Mononuclear cell (primary cell): ENCODE data around the gene EARS2. TPM values are rescaled to one million over a fixed set of nuclear protein-coding genes. Genes with fewer than 3 reads are reported as not detected.
"Not testable (repeated sequence)": the region's sequence is repeated elsewhere in the genome, so short reads cannot be mapped to it uniquely, and the experiment has no call there.

ENCODE experiments used
- H3K27me3 ChIP-seq: 2 replicates; pipeline ENCODE4 v1.6.0; 2011; ENCODE audit warnings: low read length, control low read depth; ENCODE audit not compliant: insufficient read depth
- H3K4me1 ChIP-seq: 2 replicates; pipeline ENCODE4 v1.5.1; 2011; ENCODE audit warnings: mild to moderate bottlenecking, low read length, control low read depth; ENCODE audit not compliant: insufficient read depth
- H3K4me3 ChIP-seq: 2 replicates; pipeline ENCODE4 v1.5.1; 2011; ENCODE audit warnings: mild to moderate bottlenecking, low read length, moderate library complexity
- H3K9me3 ChIP-seq: 2 replicates; pipeline ENCODE4 v1.5.1; 2011; ENCODE audit warnings: low read depth, mild to moderate bottlenecking, control low read depth, low read length
- total RNA-seq: library from RNA; depleted of rRNA; stranded (reverse); fragments of >200 nt; gene quantifications from one replicate; pipeline ENCODE4 v1.2.3, GENCODE V29; 2012

The EARS2 gene
- total RNA-seq, 1 donor, result 9.1 TPM

DNA sequence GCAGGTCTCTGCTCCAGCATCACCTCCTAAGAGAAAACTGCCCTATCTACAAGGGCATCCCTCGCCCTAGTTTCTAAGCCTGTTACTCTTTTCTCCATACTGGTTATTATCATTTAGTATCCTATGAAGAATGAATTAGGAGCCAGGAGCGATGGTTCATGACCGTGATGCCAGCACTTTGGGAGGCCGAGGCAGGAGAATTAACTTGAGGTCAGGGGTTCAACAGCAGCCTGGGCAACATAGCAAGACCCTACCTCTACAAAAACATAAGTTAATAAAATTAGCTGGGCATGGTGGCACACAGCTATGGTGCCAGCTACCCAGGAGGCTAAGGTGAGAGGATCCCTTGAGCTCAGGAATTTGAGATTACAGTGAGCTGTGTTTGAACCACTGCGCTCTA lies 7.2 kb downstream of the EARS2 start:
- Histone ChIP-seq H3K27me3 (no peaks in the 10 kb centered on the region), H3K4me1 (no peaks in the 10 kb centered on the region), H3K4me3 (no peak overlapping the region), H3K9me3 (no peaks in the 10 kb centered on the region)

DNA sequence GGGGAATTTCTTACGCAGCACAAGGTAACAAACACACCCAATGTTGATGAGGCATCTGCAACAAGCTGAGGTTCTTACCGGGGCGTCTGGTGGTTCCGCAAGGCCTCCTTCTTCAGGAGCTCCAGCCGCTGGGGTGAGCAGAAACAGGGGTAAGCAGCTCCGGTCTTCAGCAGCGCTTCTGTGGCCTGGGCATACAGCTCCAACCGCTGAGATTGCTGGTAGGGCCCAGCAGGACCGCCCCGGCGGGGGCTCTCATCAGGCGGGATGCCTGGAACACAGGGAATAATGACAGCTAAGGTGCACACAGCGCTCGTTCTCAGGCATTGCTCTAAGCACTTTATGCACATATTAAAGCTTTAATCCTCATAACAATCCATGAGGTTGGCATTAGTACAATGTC lies 12.7 kb downstream of the EARS2 start:
- H3K27me3 ChIP-seq, result no peaks in the 10 kb centered on the region
- H3K9me3 ChIP-seq, result no peaks in the 10 kb centered on the region
- H3K4me1 ChIP-seq, result no peaks in the 10 kb centered on the region
- no peak overlapping the region for H3K4me3 ChIP-seq

DNA sequence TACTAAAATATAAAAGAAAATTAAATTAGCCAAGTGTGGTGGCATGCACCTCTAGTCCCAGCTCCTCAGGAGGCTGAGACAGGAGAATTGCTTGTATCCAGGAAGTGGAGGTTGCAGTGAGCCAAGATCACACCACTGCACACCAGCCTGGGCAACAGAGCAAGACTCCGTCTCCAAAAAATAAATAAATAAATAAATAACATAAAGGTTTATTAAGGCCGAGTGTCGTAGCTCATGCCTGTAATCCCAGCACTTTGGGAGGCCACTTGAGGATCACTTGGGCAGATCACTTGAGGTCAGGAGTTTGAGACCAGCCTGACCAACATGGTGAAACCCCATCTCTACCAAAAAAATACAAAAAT lies 16.4 kb downstream of the EARS2 start:
- H3K4me1 ChIP-seq, H3K27me3 ChIP-seq, H3K9me3 ChIP-seq, H3K4me3 ChIP-seq: not testable (repeated sequence)

DNA sequence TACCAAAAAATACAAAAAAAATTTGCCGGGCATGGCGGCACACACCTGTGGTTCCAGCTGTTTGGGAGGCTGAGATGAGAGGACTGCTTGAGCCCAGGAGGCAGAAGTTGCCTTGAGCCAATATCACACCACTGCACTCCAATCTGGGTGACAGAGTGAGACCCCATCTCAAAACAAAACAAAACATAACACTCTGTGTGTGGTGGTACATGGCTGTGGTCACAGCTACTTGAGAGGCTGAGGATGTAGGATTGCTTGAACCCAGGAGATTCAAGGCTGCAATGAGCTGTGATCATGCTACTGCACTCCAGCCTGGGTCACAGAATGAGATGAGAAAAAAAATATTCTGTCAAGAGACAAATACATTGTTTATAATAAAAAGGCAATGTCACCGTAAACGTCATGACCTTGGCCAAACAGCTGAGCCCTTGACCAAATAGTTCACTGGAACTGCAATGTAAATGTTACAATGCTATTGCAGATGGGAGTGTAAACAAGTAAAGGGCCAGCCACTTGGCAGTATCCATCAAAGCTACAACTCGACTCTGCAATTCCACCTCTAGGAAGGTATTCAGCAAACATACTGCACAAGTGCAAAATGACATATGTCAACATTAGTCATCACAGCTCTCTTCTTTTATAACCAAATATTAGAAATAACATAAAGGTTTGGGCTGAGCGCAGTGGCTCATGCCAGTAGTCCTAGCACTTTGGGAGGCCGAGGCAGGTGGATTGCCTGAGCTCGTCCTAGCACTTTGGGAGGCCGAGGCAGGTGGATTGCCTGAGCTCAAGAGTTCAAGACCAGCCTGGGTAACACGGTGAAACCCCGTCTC lies 16.9 kb downstream of the EARS2 start:
- Histone ChIP-seq H3K4me3 (no peak overlapping the region), H3K9me3 (no peaks in the 10 kb centered on the region), H3K27me3 (no peaks in the 10 kb centered on the region), H3K4me1 (peaks cover 10% of the 10 kb centered on the region)

DNA sequence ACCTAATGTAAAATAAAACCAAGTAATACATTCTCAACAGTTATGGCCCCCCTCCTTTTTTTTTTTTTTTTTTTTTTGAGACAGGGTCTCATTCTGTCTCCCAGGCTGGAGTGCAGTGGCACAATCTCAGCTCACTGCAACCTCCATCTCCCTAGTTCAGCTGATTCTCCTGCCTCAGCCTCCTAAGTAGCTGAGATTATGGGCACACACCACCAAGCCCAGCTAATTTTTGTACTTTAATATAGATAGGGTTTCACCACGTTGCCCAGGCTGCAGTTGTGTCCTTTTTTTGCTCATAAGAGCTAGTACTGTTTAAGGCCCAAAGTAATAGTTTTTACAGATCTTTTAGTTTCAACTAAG lies 18.3 kb downstream of the EARS2 start:
- Histone ChIP-seq H3K4me1 (peaks cover 10% of the 10 kb centered on the region), H3K27me3 (no peaks in the 10 kb centered on the region), H3K4me3 (no peak overlapping the region), H3K9me3 (no peaks in the 10 kb centered on the region)

DNA sequence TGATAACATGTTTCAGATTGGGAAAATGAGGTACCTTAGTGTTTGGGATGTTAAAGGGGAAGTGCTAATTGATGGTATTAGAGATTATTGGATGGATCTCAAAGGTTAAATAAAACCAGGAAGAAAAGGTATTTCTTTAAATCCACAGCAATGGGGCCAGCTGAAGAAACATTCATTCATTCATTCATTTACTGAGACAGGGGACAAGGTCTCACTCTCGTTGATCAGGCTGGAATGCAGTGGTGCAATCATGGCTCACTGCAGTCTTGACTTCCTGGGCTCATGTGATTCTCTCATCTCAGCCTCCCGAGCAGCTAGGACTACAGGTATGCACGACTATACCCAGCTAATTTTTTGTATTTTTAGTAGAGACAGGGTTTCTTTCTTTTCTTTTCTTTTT lies 19.8 kb downstream of the EARS2 start:
- Histone ChIP-seq H3K4me1 (peaks cover 10% of the 10 kb centered on the region), H3K9me3 (no peaks in the 10 kb centered on the region), H3K4me3 (no peak overlapping the region), H3K27me3 (no peaks in the 10 kb centered on the region)

DNA sequence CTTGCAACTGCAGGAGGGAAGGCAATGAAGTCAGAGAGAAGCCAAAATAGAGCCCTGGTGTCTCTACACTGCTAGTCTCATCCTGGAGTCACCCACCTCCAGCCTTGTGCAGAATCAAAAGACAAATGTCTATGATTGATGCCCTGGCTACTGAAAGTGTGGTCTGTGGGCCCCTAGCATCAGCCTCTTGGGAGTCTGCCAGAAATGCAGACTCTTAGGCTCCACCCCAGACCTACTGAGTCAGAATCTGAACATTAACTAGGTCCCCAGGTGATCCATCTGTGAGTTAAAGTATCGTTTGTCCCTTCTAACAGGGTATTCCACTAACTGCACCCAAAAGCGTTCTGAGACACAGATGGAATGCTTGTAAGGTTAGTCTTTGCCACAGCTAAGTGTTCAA lies 21.2 kb downstream of the EARS2 start:
- Histone ChIP-seq H3K9me3 (no peaks in the 10 kb centered on the region), H3K4me3 (no peak overlapping the region), H3K4me1 (peaks cover 10% of the 10 kb centered on the region), H3K27me3 (no peaks in the 10 kb centered on the region)

DNA sequence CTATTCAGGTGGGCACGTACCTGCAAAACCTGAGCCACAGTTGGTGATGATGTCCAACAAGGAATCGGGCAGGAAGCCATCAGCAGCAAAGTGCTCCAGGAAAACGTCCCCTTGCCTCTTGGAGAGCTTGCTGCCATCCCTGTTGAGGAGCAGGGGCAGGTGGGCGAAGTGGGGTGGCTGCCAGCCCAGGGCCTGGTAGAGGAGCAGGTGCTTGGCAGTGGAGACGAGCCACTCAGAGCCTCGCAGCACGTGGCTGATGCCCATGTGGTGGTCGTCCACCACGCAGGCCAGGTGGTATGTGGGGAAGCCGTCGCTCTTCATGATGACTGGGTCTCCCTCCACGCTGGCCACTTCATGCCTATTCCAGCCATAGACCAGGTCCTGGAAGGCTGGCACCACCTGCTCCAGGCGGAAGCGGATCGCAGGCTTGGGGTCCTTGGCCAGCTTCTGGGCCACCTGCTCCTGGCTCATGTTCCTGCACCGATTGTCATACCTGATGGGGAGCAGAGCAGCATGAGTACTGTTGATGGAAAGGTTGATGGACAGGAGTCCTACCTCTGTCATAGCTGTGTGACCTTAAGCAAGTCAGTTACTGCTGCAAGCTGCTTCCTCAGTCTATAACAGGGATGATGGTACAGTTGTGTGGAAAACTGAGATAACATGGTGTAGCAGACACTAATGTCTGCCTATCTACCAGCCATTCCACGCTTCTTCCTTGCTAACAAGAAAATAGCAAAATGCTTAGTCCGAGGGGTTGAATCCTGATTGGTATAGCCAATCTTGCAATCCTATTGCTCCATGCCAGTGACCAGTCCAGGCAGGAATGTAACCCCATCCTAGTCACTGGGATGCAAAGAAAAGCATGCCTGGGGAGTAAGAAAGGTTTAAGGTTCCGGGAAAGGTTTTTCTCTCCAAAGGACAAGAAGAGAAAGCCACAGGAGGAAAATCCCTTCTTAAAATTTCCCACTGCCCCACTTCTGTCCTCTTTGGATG lies 22.0 kb downstream of the EARS2 start:
- H3K4me3 ChIP-seq, result no peak overlapping the region
- no peaks in the 10 kb centered on the region for H3K9me3 ChIP-seq
- no peaks in the 10 kb centered on the region for H3K27me3 ChIP-seq
- H3K4me1 ChIP-seq, result peaks cover 10% of the 10 kb centered on the region

DNA sequence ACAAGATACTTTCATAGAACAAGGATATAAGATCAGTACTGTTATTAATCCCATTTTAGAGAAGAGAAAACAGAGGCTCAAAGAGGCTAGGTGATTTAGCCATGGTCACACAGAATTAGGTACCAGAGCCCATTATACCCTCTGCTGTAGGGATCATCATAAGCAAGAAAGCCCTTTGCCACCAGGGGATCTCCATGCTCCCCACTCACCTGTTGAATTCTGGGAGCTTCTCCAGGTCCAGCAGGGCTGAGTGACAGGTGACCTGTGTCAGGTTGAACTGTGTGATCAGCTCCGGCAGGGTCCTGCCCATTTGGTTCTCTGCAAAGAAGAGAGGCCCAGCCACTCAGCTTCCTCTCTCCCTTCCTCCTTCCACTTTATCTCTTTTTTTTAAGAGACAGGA lies 24.7 kb downstream of the EARS2 start:
- Histone ChIP-seq H3K27me3 (no peaks in the 10 kb centered on the region), H3K9me3 (no peaks in the 10 kb centered on the region), H3K4me3 (no peak overlapping the region), H3K4me1 (peaks cover 22% of the 10 kb centered on the region)

DNA sequence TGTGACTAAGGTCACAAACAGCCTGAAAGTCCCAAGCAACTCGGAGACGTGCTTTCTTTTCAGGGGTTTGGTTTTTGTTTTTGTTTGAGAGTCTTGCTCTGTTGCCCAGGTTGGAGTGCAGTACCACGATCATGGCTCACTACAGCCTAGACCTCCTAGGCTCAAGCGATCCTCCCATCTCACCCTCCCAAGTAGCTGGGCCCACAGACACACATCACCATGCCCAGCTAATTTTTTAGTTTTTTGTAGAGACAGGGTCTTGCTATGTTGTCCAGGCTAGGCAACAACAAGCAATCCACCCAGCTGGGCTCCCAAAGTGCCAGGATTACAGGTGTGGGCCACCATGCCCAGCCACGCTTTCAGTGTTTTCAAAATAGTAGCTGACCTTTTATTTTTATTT lies 27.1 kb downstream of the EARS2 start:
- Histone ChIP-seq H3K4me3 (no peak overlapping the region), H3K27me3 (no peaks in the 10 kb centered on the region), H3K9me3 (no peaks in the 10 kb centered on the region), H3K4me1 (peaks cover 22% of the 10 kb centered on the region)

DNA sequence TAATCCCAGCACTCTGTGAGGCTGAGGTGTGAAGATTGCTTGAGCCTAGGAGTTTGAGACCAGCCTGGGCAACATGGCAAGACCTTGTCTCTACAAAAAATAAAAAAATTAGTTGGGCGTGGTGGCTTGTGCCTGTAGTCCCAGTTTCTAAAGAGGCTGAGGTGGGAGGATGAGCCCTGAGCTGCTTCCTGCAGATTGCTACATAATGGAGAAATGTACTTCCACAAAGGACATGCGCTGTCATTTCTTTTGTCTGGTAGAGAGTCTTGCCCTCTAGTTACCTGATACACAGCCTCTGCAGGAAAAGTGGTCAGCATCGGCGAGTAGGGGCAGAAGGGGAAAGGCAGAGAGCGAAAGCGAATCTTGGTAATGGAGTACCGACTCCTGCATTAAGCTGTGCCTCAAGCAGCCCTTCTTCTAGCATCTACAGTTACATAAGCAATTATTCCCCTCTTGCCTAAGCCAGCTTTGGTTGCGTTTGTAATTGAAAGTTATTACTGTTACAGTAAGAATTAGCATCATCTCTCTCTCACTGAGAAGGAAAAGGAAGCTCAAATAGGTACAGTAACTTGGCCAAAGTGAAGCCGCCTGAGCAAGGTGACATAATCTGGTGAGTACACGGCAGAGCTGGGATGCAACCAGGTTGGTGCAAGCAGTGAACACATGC lies 28.4 kb downstream of the EARS2 start:
- peaks cover 22% of the 10 kb centered on the region for H3K4me1 ChIP-seq
- no peaks in the 10 kb centered on the region for H3K9me3 ChIP-seq
- H3K4me3 ChIP-seq, result no peak overlapping the region
- H3K27me3 ChIP-seq, result no peaks in the 10 kb centered on the region

DNA sequence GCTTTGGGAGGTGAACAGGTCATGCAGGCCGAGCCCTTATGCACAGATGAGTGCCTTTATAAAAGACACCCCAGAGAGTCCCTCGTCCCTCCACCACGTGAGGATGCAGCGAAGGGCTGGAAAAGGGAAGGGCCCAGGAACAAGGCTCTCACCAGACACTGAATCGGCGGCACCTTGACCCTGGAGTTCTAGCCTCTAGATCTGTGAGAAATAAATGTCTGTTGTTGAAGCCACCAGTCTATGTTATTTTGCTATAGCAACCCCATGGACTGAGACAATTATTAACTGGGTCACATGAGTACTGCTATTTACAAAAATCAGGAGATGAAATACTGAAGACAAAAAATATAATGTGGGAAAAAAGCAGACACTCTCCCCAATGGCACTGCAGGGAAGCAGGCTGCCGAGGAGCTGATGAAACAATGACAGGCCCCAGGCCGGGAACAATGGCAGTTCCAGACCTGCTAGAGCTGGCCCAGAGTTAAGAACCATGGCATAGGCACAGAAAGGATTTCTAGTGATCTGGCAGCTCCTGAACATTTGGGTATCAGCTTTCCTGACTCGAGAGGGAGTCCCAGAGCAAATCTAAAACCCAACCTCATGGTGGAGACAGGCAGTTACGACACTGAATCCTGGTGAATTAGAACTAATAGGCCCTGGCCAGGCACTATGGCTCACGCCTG lies 29.0 kb downstream of the EARS2 start:
- H3K4me3 ChIP-seq, result no peak overlapping the region
- H3K9me3 ChIP-seq, result no peaks in the 10 kb centered on the region
- peaks cover 22% of the 10 kb centered on the region for H3K4me1 ChIP-seq
- H3K27me3 ChIP-seq, result no peaks in the 10 kb centered on the region

DNA sequence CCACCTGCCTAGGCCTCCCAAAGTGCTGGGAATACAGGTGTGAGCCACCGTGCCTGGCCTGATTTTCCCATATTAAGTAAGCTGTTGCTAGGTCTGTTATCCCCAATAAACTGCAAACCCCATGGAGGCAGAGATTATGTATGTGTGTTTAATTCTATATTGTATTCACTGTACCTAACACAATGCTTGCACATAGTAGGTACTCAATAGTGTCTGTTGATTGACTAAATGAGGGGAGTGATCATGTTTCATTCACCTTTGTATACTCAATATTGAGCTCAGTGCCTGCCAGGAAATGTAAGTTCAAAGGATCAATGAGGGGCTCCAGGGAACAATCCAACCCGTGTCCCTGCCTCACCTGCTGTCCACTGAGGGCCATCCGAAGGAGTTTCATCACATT lies 32.3 kb downstream of the EARS2 start:
- Histone ChIP-seq H3K4me3 (no peak overlapping the region), H3K4me1 (peaks cover 44% of the 10 kb centered on the region), H3K9me3 (no peaks in the 10 kb centered on the region)

DNA sequence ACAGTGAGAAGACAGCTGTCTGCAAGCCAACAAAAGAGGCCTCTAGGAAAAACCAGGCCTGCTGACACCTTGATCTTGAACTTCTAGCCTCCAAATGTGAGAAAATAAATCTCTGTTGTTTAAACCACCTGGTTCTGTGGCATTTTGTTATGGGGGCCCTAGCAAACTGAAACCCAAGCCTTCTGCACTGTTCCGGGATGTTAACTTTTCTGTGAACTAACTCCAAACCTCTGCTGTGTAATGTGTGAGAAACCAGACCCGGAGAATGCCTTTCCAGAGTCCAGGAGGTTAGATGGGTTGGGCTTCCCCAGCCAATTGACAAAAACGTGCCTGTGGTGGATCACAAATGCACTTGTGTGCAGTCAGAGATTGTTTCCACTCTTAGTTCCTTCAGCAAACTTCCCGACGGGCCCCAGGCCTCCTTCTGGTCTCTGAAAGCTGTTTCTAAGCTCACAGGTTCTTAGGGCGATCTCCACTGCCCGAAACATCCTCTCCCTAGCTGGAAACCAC lies 33.2 kb downstream of the EARS2 start:
- Histone ChIP-seq H3K9me3 (no peaks in the 10 kb centered on the region), H3K4me3 (no peak overlapping the region), H3K4me1 (peaks cover 44% of the 10 kb centered on the region), H3K27me3 (no peaks in the 10 kb centered on the region)

More for the DNA sequence above, 32.3 kb downstream of the EARS2 start:
- H3K27me3 ChIP-seq, result no peaks in the 10 kb centered on the region
